ENCODE data around the gene WDPCP.
"Not testable (repeated sequence)": the region's sequence is repeated elsewhere in the genome, so short reads cannot be mapped to it uniquely, and the experiment has no call there.

WDPCP gene

DNA sequence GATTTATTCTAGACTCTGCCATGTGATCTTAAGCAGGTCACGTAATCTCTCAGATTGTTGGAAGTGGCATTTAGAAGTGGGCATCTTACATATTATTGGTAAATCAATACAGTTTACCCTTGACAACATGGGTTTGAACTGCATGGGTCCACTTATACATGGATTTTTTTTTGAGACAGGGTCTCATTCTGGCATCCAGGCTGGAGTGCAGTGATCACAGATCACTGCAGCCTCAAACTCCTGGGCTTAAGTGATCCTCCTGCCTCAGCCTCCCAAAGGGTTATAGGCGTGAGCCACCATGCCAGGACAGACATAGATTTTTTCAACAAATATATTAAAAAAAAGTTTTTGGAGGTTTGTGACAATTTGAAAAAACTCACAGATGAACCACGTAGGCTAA lies 393.0 kb downstream of the WDPCP start:
- DNase-seq = no peak

DNA sequence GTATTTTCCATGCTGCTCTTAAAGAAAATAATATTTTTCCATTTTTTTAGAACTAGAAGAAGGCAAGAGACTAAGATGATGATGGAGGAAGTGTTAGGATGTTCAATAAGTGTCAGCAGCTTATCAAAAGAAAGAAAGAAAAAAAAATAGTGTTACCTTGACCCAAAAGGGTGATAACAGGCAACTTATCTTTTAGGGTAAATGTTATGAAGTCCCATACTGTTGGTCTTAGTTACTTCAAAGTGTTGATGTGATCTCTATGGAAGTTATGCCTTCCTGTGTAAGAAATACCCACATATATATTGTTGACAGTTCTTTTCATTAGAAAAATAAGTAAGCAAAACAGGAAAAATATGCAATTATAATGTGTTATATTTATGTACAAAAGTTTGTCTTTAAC lies 394.1 kb downstream of the WDPCP start:
- DNase-seq = no peak

DNA sequence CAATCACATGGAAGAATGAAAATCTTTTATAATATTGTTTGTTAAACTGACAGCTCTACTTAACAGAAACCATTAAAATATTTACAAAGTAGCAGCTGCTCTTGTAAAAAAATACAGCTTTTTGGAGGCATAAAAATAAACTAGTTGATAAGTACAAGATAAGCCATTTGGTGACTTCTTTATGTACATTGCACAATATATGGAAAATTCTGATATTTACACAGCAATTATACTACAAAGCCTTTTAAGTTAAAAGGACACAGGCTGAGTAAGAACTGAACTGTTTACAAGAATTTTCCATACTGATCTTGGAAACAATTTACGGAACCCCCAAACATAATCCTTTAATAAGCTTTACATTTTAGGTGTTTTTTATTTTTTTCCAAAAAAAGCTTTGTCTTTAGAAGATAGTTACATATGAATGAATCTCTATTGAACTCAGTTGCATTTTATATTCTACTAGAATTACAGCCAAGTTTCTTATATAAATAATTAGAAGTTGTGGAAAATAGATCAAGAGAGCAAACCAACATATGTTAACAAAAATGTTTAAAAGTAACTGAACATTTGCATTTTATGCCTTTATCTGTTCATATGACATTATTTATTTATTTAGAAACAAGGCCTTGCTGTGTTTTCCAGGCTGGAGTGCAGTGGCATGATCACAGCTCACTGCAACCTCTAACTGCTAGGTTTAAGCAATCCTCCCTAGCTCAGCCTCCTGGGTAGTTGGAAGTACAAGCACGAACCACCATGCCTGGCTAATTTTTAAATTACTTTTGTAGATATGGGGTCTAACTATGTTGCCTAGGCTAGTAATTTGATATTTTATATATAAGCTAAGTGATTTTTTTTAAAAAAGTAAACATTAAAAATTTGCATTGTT lies 395.1 kb downstream of the WDPCP start:
- peak; percentile 40 for DNase-seq

DNA sequence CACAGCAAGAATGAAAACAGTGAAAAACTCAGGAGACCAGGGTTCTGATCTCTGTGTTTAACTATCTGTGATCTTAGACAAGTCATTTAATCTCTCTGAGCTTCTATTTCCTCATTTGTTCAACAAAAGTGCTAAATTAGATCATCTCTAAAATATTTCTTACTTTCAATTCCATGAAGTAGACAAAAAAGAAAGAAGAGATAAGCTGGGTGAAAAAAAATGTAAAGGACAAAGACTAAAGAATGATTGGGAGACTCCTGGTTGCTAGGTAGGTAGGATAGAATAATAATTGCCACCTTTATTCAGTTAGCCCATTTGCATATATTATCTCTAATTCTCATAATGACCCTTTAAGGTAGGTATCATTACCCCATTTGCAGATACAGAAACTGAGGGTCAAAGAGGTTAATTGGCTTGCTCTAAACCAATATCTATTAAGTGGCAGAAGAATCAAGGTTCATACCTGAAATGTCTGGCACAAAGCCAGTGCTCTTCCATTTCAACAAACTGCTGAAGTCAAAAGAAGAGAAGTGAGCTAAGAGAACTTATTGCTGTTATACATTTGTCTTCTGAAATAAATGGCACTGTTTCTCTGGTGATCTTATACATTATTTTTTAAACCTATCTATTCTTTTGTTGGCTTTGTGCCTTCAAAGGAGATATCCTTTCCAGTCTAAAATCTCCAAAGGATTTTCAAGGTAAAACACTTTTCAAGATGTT lies 395.9 kb downstream of the WDPCP start:
- peak; percentile 46 for DNase-seq

DNA sequence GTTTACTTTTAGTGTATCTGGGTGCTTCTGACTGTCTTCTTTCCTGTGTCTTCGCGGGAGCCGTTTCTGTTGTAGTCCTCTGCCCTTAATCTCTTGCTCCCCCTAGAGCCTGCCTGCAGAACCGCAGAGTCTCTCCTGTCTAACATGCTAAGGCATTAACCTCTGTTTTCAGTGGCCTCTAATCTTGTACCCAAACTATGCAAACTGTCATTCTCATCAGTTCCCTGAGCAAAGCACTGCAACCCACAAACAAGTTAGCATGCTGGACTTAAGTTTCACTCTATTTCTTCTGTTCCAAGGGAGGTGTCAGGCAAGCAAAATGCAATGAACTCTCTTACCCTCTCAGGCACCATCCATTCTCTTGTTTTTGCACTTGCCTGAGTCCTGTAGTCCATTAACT lies 399.3 kb downstream of the WDPCP start:
- no peak for DNase-seq

DNA sequence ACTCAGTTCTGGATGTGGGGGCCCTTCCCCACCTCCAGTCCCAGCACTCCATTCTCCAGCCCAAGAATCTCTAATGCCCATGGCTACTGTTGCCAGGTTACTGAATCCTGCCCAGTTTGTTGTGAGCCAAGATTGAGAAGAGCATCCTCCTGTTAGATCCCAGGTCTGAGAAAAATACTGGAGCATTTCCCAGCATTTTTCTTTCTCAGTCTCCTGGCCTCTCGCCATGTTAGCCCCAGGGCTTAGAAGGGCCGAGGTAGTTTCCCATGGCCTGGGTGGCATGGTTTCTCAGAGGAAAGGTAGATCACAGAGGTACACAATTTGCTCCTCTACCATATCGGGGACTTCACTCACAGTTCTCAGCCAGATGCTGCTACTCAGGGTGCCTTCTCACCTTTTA lies 401.9 kb downstream of the WDPCP start:
- no peak for DNase-seq

DNA sequence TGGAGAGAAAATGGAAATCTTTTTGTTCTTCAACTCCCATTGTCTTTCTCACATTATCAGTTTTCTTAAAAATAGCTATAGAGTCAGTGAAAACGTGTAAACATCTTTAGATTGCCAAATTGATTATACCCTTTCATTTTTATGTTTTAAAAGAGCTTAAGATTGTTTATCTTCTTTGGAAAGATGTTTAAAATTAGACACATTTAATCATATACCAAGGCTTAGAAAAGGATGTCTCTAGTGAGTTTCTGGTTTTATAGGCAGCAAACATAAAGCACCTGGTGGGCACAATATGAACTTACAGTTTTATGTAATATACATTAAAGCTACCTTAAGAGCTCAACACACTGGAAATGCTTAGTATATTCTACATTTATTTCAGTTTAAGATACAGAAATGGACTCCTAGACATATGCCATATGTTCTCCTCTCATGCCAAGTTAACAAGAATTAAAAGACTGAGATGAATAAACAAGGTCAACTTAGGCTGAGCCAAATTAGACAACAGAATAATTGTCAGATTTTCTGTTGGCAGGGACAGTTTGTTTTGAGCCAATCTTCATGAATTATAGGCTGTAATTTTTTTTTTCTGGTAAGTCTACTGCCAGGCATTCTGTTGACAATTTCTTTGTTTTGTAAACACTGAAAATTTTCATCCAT lies 425.0 kb downstream of the WDPCP start:
- no peak for DNase-seq

DNA sequence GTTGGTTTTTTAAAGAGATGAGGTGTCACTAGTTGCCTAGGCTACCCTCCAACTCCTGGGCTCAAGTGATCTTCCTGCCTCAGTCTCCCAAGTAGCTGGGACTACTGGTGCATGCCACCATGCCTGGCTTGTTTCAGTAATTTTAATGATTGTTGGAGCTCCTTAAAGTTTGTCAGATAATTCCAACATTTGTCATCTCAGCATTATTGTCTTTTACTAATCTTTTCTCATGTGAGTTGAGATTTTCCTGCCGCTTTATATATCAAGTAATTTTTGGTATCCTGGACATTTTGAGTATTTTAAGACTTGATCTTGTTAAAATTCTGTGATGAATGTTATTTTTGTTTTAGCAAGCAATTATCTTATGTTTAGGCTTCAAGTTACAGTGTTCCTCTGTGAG lies 429.0 kb downstream of the WDPCP start:
- DNase-seq = no peak

DNA sequence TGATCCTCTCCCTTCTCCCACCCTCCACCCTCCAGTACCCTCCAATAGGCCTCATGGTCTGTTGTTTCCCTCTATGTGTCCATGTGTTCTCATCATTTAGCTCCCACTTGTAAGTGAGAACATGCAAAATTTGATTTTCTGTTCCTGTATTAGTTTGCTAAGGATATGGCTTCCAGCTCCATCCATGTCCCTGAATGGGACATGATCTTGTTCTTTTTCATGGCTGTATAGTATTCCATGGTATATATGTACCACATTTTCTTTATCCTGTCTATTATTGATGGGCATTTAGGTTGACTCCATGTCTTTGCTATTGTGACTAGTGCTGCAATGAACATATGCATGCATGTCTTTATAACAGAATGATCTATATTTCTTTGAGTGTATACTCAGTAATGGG lies 451.6 kb downstream of the WDPCP start:
- not testable (repeated sequence) for DNase-seq

DNA sequence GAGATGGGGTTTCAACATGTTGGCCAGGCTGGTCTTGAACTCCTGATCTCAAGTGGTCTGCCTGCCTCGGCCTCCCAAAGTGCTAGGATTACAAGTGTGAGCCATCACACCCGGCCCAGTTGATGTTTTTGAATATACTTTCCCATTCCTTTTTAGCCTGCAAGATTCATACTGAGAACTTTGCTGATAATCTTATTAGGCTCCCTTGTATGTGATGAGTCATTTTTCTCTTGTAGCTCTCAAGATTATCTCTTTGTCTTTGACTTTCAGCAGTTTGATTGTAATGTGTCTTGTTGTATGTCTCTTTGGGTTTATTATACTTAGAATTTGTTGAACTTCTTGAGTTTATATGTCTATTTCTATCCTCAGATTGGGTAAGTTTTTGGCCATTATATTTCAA lies 456.3 kb downstream of the WDPCP start:
- no peak for DNase-seq

DNA sequence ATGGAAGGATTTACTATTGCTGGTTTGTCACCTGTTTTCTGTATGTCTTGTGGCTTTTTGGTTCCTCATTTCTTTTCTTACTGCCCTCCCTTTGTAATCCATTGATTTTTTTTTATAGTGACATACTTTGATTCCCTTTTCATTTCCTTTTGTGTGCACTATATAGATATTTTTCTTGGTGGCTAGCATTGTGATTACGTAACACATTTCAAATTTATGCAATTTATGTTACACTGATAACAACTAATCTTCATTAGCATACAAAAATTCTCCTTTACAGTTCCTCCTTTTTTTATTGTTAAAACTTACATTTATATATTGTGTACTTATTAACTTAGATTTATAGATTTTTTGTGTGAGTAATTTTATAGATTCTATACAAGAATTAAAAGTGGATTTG lies 457.1 kb downstream of the WDPCP start:
- DNase-seq = no peak

DNA sequence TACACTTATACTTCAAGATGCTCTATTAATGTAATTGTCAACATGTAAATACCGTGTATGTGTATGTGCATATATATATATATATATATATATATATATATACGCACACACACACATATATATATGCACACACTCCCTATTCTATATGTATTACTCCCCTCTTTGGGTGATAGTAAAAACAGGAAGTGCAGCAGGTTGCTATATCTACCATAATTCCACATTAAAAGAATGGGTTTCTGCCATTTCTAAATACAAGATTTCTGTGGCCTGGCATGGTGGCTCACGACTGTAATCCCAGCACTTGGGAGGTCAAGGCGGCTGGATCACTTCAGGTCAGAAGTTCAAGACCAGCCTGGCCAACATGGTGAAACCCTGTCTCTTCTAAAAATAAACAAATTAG lies 460.7 kb downstream of the WDPCP start:
- DNase-seq = no peak

DNA sequence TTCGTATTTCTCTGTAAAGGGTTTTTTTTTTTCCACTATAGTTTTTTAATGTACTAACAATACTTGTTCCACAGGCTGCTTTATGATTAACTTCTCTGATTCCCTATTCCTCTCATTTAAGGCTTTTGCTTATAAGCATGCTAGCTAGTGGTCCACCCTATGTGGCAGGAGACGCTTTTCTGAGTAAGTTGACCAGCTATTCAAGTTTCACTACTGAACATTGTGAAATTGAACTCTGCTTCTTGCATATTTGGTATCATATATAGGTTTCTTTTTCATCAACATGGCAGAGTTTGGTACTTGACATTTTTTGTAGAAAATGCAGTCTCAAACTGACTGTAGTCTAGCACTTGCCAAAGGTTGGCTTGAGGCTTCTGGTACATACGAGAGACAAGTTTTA lies 463.4 kb downstream of the WDPCP start:
- no peak for DNase-seq

DNA sequence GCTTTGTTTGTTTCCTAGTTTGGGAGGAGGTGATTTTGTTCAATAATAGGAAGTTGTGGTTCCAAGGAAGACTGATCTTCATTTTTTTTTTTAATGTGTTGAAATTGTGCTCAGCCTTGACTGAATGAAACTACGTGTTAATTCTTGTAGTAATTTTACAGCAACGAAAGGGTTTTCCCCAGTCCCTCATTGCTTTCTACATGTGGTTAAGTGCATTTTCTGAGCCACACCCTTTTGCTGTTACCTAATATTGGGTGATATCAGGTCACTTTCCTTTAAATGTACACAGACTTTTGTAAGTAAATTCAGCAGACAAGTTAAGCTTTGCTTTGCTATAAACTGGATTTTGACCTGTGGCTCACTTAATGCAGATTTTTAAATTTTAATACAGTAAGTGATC lies 464.1 kb downstream of the WDPCP start:
- DNase-seq = no peak

DNA sequence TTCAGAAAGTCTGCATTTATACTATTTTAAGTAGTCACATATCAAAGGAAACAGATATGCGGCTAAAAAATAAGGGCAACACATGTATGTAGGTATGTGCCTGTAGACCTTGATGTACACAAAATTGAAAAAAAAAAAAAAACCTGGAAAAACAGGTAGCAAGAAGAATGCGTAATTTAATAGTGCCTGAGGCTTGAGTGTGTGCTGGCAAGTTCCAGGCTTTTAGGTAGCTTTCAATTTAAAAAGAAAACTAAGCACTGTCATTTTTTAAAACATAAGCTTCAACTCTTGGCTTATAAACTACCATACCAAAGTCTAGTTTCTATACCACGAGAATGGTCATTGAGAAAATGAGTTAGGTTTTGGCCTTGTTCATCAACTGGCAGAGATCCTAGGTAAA lies 465.4 kb downstream of the WDPCP start:
- DNase-seq = no peak

DNA sequence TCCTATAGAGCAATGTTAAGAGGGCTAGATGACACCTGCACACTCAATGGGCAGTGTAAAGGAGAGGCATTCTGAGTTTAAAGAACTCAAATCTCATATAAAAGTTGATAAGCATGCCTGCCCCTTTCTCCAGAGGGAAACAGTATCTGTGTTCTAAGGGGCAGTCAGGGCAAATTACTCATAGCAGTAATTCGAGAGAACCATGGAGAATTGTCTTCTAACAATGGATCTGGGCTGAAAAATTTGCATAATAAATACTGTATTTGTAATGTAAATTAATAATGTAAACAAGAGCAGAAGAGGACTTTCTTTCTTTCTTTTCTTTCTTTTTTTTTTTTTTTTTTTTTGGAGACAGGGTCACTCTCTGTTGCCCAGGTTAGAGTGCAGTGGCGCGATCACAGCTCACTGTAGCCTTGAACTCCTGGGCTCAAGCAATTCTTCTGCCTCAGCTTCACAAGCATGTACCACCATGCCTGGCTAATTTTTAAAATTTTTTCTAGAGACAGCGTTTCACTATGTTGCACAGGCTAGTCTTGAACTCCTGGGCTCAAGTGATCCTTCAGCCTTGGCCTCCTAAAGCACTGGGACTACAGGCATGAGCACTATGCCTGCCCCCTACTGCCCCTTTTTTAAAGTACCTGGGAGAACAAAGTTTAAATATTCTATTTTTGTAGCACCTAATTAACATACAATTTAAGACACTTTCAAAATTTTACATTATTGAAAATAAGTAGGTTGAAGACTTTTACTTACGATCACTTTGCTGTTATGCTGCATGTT lies 467.0 kb downstream of the WDPCP start:
- no peak for DNase-seq

DNA sequence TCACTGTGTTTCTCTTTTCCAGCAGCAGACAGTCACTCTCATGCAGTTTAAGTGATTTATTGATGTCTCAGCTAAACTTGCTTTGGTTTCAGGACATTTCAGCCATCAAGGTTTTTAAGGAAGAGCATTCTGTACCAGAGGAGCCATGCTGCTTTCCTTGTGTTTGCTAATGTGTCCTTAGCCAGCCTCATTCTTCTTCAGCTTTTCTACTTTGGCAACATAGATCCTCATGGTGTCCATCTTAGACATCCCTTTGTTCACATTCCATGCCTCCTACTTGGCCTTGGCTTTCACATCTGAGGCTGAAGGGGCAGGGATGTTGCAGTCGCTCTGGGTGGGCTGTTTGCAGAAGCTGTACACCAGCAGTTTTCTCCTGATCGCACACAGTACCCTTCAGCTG lies 469.5 kb downstream of the WDPCP start:
- no peak for DNase-seq

DNA sequence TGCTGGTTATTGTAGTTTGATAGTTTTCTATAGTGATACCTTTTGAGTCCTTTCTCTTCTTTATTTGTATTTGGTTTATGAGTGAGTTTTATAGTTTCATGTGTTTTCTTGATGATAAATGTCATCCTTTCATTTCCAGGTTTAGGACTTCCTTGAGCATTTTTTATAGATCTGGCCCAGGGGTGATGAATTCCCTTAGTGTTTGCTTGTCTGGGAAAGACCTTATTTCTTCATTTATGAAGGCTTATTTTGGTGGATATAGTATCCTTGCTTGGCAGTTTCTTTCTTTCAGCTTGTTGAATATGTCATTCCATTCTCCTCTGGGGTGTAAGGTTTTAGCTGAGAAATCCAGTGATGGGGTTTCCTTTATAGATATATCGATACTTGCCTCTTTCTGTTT lies 483.8 kb downstream of the WDPCP start:
- no peak for DNase-seq

DNA sequence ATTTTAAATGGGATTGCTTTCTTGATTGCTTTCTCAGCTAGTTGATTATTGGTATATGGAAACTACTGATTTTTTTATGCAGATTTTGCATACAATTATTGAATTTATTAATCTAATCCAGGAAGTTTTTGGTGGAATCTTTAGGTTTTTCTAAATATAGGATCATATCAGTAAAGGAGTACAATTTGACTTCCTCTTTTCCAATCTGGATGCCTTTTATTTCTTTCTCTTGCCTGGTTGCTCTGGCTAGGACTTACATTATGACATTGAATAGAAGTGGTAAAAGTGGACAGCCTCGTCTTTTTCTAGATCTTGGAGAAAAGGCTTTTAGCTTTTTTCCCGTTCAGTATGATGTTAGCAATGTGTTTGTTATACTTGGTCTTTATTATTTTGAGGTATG lies 486.3 kb downstream of the WDPCP start:
- DNase-seq = no peak

DNA sequence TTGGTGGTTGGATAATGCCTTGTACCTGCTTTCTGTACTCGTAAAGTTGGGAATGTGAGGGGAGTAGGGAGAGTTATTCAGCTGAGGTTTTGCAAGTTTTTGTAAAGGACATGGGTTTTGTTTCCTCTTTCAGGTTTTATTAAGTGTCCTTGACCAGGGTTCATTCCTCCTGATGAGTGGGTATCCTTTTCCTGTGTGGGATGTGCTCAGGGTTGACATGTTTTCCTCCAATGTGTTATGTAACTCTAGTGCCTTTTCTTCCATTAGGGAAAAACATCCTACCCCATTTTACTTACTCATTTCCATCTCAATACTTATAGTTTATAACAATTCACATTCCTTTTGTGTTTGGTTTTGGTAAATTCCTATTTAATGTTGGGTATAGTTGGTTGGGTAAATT lies 489.2 kb downstream of the WDPCP start:
- no peak for DNase-seq

DNA sequence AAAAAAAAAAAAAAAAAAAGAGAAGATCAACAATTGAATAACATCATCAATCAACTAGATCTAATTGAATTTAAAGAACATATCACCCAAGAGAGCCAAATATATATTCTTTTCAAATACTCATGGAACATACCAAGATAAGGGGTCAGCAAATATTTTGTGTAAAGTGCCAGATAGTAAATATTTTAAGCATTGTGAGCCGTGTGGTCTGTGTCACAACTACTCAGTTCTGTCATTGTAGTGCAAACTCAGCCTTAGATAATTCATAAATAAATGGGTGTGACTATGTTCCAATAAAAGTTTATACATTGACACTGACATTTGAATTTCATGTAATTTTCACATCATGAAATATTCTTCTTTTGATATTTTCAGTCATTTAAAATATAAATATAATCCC lies 491.8 kb downstream of the WDPCP start:
- no peak for DNase-seq

DNA sequence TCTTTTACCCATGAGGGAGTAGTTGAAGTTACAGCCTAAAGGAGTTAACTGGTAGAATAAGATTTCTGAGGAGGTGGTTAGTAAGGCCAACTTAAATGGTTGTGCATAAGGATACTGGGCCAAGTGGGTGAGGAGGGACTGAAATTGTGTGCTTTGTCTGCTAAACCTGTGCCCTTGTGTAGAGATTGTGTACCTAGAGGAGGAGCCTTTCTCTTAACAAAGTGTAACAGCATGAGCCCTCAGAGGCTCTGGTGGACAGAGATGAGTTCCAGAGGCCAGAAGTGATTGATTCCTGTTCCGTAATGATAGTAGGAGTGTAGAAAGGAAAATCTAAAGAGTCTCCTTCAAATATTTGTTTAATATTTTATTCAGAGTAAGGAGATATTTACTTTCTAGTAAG lies 494.8 kb downstream of the WDPCP start:
- DNase-seq = no peak

DNA sequence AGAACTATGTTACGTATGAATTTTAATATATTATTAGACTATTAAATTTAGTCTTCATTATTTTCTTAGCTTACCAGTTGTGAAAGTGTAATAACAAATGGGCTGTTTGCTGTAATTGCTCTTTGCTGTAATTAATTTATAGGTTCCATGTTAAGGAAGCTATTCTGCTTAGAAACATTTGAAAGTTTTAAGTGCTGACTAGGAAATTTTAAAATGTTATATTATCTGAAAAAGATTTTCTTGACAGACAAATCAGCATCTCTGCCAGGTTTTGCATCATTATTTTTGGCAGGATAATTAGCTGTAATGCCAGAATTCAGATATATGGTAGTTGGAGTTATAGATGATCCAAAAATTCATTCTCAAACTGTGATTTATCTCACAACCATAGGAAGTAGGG lies 495.4 kb downstream of the WDPCP start:
- DNase-seq = no peak
